Activated gamma-delta T cell treated with Interleukin-2 at 50 U/mL for 16 hours (primary cell): ENCODE results near the gene FASTK.

Source experiments
- DNase-seq: peaks from one replicate; pipeline ENCODE4 v3.0.0-alpha.2; 2020

Gene FASTK

GRCh38 chr7:151080522-151081169 lies at the start of gene FASTK:
Gene FASTK (minus strand): TSS chr7:151080809. CDS start chr7:151080766, 43 bp downstream.
- DNase-seq: peak; percentile 83

GRCh38 chr7:151129960-151130591 lies 49.5 kb upstream of the FASTK start:
- no peak for DNase-seq

- DNase-seq: no peak
Measured at GRCh38 chr7:151129117-151129959, 48.7 kb upstream of the FASTK start.

GRCh38 chr7:151128716-151129115 lies 48.1 kb upstream of the FASTK start:
- no peak for DNase-seq

- DNase-seq: no peak
Measured at GRCh38 chr7:151128144-151128543, 47.5 kb upstream of the FASTK start.

- no peak for DNase-seq
Measured at GRCh38 chr7:151126491-151127137, 46.0 kb upstream of the FASTK start.

- DNase-seq: no peak
Measured at GRCh38 chr7:151125846-151126481, 45.4 kb upstream of the FASTK start.

- no peak for DNase-seq
Measured at GRCh38 chr7:151125470-151125845, 44.8 kb upstream of the FASTK start.

GRCh38 chr7:151124899-151125399 lies 44.3 kb upstream of the FASTK start:
- DNase-seq: no peak

GRCh38 chr7:151124481-151124880 lies 43.9 kb upstream of the FASTK start:
- no peak for DNase-seq

GRCh38 chr7:151123822-151124464 lies 43.3 kb upstream of the FASTK start:
- peak; percentile 81 for DNase-seq

- no peak for DNase-seq
Measured at GRCh38 chr7:151123158-151123821, 42.7 kb upstream of the FASTK start.

- no peak for DNase-seq
Measured at GRCh38 chr7:151122796-151123157, 42.2 kb upstream of the FASTK start.

- DNase-seq: no peak
Measured at GRCh38 chr7:151122276-151122675, 41.7 kb upstream of the FASTK start.

GRCh38 chr7:151121380-151122170 lies 41.0 kb upstream of the FASTK start:
- no peak for DNase-seq

- DNase-seq: no peak
Measured at GRCh38 chr7:151120896-151121295, 40.3 kb upstream of the FASTK start.

GRCh38 chr7:151119902-151120301 lies 39.3 kb upstream of the FASTK start:
- no peak for DNase-seq

- DNase-seq: no peak
Measured at GRCh38 chr7:151119055-151119415, 38.4 kb upstream of the FASTK start.

- DNase-seq: no peak
Measured at GRCh38 chr7:151118108-151119054, 37.8 kb upstream of the FASTK start.

- DNase-seq: peak; percentile 28
Measured at GRCh38 chr7:151117565-151117964, 37.0 kb upstream of the FASTK start.
